Measurements from ENCODE around the gene ABLIM3. TPM values are rescaled to one million over a fixed set of nuclear protein-coding genes. Genes with fewer than 3 reads are reported as not detected.

Gene ABLIM3
- total and polyA plus RNA-seq, 2 experiments from 2014 or later = 0.19 to 2.2 TPM

DNA sequence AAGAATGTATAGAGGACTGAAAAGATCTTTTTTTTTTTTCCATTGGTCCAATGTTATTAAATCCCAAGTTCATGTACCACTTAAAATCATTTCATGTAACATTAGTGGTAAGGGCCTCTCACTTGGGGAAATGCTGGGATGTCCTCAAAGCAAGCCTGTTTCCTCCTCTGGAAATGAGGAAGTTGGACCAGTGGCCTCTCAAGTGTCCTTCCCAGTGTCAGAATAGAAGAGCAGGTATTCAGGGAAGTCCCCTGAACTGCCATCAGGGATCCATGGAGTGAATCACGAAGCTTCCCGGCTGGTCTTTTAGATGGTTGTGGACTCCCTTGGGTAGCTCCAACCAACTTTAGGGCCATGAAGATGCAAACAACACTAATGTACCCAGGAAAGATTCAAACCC lies 75.2 kb downstream of the ABLIM3 start:
- Histone ChIP-seq H3K27ac (ENCODE audit: low read depth) (no peak overlapping the region), H3K9me2 (ENCODE audit: insufficient read depth) (peaks cover 7% of the 10 kb centered on the region; the same call in 1 of the 2 replicates), H4K20me1 (replicated peaks; ENCODE audit: insufficient read depth) (no peaks in the 10 kb centered on the region), H3K4me2 (no peak overlapping the region), H2AFZ (no peak overlapping the region), H3K27me3 (ENCODE audit: insufficient read depth) (no peaks in the 10 kb centered on the region), H3K4me3 (no peak overlapping the region), H3F3A (replicated peaks; ENCODE audit: low read depth) (no peaks in the 10 kb centered on the region), H3K4me1 (ENCODE audit: insufficient read depth) (no peaks in the 10 kb centered on the region), H3K36me3 (ENCODE audit: insufficient read depth) (no peaks in the 10 kb centered on the region), H3K79me2 (replicated peaks; ENCODE audit: insufficient read depth) (no peaks in the 10 kb centered on the region)
- H3K36me3 Mint-ChIP-seq (ENCODE audit: low read depth) = no peaks in the 10 kb centered on the region
- no peak overlapping the region for H3K27ac Mint-ChIP-seq
- H3K4me1 Mint-ChIP-seq = no peaks in the 10 kb centered on the region
- peaks cover 6% of the 10 kb centered on the region for H3K27me3 Mint-ChIP-seq (ENCODE audit: insufficient read depth, low read depth, poor library complexity)
- TF ChIP-seq EZH2 (IDR thresholded peaks at IDR 0.05; ENCODE audit: low read depth, unreplicated experiment) = no peak
- TF ChIP-seq EZH2phosphoT487 (IDR thresholded peaks at IDR 0.05; ENCODE audit: unreplicated experiment) = no peak
- no peak for TF ChIP-seq ZNF331 (CRISPR knock-in tag; IDR thresholded peaks at IDR 0.05; ENCODE audit: low read depth)
- TF ChIP-seq CREB1 (CRISPR knock-in tag; IDR thresholded peaks at IDR 0.05; ENCODE audit: low read depth) = no peak
- no peak for TF ChIP-seq ZNF114 (CRISPR knock-in tag; IDR thresholded peaks at IDR 0.05)
- ATAC-seq (no peak), DNase-seq (ENCODE audit: low spot score) (no peak)
- H3K9me3 Mint-ChIP-seq = no peaks in the 10 kb centered on the region
- H3K4me3 Mint-ChIP-seq = no peak overlapping the region

DNA sequence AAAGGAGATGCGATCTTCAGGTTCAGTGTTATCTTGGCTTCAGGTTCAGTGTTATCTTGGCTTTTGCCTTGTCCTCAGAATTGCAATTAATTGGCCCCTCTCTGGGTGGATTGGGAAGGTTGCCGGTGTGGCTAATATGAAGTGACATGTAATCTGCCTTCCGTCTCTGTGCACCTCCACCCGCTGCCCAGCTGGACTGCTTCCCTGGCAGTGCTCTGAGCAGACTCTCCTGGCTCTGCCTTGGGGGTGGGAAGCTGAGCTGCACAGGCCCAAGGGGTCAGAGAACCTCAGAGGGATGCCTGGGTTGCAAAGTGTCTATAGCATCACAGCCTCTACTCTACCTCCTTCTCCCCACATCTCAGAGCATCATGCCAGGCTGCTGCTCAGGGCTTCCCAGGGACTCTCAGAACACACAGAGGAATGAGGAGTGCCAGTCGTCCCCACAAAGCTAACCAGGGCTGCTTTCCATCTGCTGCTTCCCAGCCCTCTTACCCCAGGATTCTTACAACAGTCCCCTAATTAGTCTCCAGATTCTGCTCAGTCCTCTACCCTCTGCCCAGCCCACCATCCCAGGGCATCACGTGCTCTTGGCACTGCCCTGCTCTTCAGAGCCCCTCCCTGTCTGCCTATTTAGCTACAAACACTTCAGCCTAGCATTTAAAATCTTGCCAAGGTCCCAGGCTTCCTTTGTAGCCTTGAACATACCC lies 76.0 kb downstream of the ABLIM3 start:
- Mint-ChIP-seq H3K27me3 (ENCODE audit: insufficient read depth, low read depth, poor library complexity) (peaks cover 5% of the 10 kb centered on the region), H3K4me1 (no peaks in the 10 kb centered on the region), H3K27ac (no peak overlapping the region), H3K9me3 (no peaks in the 10 kb centered on the region), H3K36me3 (ENCODE audit: low read depth) (no peaks in the 10 kb centered on the region), H3K4me3 (no peak overlapping the region)
- no peaks in the 10 kb centered on the region for H3K27me3 ChIP-seq (ENCODE audit: insufficient read depth)
- H3K27ac ChIP-seq (ENCODE audit: low read depth) = no peak overlapping the region
- H4K20me1 ChIP-seq (replicated peaks; ENCODE audit: insufficient read depth) = no peaks in the 10 kb centered on the region
- H2AFZ ChIP-seq = no peak overlapping the region
- H3K4me1 ChIP-seq (ENCODE audit: insufficient read depth) = no peaks in the 10 kb centered on the region
- ATAC-seq = no peak
- no peaks in the 10 kb centered on the region for H3K9me2 ChIP-seq (ENCODE audit: insufficient read depth)
- H3K4me3 ChIP-seq = no peak overlapping the region
- no peaks in the 10 kb centered on the region for H3K79me2 ChIP-seq (replicated peaks; ENCODE audit: insufficient read depth)
- no peak overlapping the region for H3K4me2 ChIP-seq
- DNase-seq (ENCODE audit: low spot score) = no peak
- no peaks in the 10 kb centered on the region for H3F3A ChIP-seq (replicated peaks; ENCODE audit: low read depth)
- H3K36me3 ChIP-seq (ENCODE audit: insufficient read depth) = no peaks in the 10 kb centered on the region
- TF ChIP-seq, protein P1, sequence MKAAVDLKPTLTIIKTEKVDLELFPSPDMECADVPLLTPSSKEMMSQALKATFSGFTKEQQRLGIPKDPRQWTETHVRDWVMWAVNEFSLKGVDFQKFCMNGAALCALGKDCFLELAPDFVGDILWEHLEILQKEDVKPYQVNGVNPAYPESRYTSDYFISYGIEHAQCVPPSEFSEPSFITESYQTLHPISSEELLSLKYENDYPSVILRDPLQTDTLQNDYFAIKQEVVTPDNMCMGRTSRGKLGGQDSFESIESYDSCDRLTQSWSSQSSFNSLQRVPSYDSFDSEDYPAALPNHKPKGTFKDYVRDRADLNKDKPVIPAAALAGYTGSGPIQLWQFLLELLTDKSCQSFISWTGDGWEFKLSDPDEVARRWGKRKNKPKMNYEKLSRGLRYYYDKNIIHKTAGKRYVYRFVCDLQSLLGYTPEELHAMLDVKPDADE (IDR thresholded peaks at IDR 0.05) = no peak
- TF ChIP-seq, protein P2, sequence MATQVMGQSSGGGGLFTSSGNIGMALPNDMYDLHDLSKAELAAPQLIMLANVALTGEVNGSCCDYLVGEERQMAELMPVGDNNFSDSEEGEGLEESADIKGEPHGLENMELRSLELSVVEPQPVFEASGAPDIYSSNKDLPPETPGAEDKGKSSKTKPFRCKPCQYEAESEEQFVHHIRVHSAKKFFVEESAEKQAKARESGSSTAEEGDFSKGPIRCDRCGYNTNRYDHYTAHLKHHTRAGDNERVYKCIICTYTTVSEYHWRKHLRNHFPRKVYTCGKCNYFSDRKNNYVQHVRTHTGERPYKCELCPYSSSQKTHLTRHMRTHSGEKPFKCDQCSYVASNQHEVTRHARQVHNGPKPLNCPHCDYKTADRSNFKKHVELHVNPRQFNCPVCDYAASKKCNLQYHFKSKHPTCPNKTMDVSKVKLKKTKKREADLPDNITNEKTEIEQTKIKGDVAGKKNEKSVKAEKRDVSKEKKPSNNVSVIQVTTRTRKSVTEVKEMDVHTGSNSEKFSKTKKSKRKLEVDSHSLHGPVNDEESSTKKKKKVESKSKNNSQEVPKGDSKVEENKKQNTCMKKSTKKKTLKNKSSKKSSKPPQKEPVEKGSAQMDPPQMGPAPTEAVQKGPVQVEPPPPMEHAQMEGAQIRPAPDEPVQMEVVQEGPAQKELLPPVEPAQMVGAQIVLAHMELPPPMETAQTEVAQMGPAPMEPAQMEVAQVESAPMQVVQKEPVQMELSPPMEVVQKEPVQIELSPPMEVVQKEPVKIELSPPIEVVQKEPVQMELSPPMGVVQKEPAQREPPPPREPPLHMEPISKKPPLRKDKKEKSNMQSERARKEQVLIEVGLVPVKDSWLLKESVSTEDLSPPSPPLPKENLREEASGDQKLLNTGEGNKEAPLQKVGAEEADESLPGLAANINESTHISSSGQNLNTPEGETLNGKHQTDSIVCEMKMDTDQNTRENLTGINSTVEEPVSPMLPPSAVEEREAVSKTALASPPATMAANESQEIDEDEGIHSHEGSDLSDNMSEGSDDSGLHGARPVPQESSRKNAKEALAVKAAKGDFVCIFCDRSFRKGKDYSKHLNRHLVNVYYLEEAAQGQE (IDR thresholded peaks at IDR 0.05; ENCODE audit: unreplicated experiment) = no peak
- TF ChIP-seq NANOG (IDR thresholded peaks at IDR 0.05; ENCODE audit: borderline replicate concordance) (no peak), JUNB (IDR thresholded peaks at IDR 0.05; ENCODE audit: unreplicated experiment) (no peak), CREB1 (CRISPR knock-in tag; IDR thresholded peaks at IDR 0.05; ENCODE audit: low read depth) (no peak)
- TF ChIP-seq, protein P3, sequence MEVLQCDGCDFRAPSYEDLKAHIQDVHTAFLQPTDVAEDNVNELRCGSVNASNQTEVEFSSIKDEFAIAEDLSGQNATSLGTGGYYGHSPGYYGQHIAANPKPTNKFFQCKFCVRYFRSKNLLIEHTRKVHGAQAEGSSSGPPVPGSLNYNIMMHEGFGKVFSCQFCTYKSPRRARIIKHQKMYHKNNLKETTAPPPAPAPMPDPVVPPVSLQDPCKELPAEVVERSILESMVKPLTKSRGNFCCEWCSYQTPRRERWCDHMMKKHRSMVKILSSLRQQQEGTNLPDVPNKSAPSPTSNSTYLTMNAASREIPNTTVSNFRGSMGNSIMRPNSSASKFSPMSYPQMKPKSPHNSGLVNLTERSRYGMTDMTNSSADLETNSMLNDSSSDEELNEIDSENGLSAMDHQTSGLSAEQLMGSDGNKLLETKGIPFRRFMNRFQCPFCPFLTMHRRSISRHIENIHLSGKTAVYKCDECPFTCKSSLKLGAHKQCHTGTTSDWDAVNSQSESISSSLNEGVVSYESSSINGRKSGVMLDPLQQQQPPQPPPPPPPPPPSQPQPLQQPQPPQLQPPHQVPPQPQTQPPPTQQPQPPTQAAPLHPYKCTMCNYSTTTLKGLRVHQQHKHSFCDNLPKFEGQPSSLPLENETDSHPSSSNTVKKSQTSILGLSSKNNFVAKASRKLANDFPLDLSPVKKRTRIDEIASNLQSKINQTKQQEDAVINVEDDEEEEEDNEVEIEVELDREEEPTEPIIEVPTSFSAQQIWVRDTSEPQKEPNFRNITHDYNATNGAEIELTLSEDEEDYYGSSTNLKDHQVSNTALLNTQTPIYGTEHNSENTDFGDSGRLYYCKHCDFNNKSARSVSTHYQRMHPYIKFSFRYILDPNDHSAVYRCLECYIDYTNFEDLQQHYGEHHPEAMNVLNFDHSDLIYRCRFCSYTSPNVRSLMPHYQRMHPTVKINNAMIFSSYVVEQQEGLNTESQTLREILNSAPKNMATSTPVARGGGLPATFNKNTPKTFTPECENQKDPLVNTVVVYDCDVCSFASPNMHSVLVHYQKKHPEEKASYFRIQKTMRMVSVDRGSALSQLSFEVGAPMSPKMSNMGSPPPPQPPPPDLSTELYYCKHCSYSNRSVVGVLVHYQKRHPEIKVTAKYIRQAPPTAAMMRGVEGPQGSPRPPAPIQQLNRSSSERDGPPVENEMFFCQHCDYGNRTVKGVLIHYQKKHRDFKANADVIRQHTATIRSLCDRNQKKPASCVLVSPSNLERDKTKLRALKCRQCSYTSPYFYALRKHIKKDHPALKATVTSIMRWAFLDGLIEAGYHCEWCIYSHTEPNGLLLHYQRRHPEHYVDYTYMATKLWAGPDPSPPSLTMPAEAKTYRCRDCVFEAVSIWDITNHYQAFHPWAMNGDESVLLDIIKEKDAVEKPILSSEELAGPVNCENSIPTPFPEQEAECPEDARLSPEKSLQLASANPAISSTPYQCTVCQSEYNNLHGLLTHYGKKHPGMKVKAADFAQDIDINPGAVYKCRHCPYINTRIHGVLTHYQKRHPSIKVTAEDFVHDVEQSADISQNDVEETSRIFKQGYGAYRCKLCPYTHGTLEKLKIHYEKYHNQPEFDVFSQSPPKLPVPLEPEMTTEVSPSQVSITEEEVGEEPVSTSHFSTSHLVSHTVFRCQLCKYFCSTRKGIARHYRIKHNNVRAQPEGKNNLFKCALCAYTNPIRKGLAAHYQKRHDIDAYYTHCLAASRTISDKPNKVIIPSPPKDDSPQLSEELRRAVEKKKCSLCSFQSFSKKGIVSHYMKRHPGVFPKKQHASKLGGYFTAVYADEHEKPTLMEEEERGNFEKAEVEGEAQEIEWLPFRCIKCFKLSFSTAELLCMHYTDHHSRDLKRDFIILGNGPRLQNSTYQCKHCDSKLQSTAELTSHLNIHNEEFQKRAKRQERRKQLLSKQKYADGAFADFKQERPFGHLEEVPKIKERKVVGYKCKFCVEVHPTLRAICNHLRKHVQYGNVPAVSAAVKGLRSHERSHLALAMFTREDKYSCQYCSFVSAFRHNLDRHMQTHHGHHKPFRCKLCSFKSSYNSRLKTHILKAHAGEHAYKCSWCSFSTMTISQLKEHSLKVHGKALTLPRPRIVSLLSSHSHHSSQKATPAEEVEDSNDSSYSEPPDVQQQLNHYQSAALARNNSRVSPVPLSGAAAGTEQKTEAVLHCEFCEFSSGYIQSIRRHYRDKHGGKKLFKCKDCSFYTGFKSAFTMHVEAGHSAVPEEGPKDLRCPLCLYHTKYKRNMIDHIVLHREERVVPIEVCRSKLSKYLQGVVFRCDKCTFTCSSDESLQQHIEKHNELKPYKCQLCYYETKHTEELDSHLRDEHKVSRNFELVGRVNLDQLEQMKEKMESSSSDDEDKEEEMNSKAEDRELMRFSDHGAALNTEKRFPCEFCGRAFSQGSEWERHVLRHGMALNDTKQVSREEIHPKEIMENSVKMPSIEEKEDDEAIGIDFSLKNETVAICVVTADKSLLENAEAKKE (CRISPR knock-in tag; IDR thresholded peaks at IDR 0.05) = no peak

All from GM23338 (cell line).